GM19099 (cell line): Measurements from ENCODE around the gene ULK3.

Source experiments
- POLR2A ChIP-seq: IDR thresholded peaks from 3 replicates; pipeline ENCODE4 v1.6.1; 2011; ENCODE audit warnings: low read depth; ENCODE audit not compliant: insufficient read length; ENCODE audit errors: extremely low read depth

The ULK3 gene

GRCh38 chr15:74833376-74834107 lies 9.4 kb downstream of the ULK3 start:
- TF ChIP-seq POLR2A: no peak

GRCh38 chr15:74832826-74833225 lies 10.1 kb downstream of the ULK3 start:
- TF ChIP-seq POLR2A: no peak

- no peak for TF ChIP-seq POLR2A
Measured at GRCh38 chr15:74831813-74832495, 11.0 kb downstream of the ULK3 start.

GRCh38 chr15:74830868-74831267 lies 12.1 kb downstream of the ULK3 start:
- TF ChIP-seq POLR2A: no peak

- TF ChIP-seq POLR2A: no peak
Measured at GRCh38 chr15:74829991-74830390, 13.0 kb downstream of the ULK3 start.

GRCh38 chr15:74829486-74829885 lies 13.5 kb downstream of the ULK3 start:
- TF ChIP-seq POLR2A: no peak

GRCh38 chr15:74828835-74829234 lies 14.1 kb downstream of the ULK3 start:
- TF ChIP-seq POLR2A: no peak

- TF ChIP-seq POLR2A: no peak
Measured at GRCh38 chr15:74827614-74828013, 15.3 kb downstream of the ULK3 start.

GRCh38 chr15:74826921-74827320 lies 16.0 kb downstream of the ULK3 start:
- no peak for TF ChIP-seq POLR2A

- no peak for TF ChIP-seq POLR2A
Measured at GRCh38 chr15:74826364-74826819, 16.6 kb downstream of the ULK3 start, which contains the start of gene CPLX3. CPLX3 (plus strand) TSS chr15:74826627; CDS start chr15:74826704, 77 bp downstream.

GRCh38 chr15:74825866-74826265 lies 17.1 kb downstream of the ULK3 start:
- no peak for TF ChIP-seq POLR2A

- no peak for TF ChIP-seq POLR2A
Measured at GRCh38 chr15:74824976-74825375, 18.0 kb downstream of the ULK3 start.

GRCh38 chr15:74823324-74823723 lies 19.6 kb downstream of the ULK3 start:
- no peak for TF ChIP-seq POLR2A

- TF ChIP-seq POLR2A: no peak
Measured at GRCh38 chr15:74822233-74822632, 20.7 kb downstream of the ULK3 start.

GRCh38 chr15:74821790-74822158 lies 21.2 kb downstream of the ULK3 start:
- TF ChIP-seq POLR2A: no peak

GRCh38 chr15:74821091-74821789 lies 21.7 kb downstream of the ULK3 start:
- peak; percentile 48 for TF ChIP-seq POLR2A

- TF ChIP-seq POLR2A: no peak
Measured at GRCh38 chr15:74820056-74820455, 22.9 kb downstream of the ULK3 start.

GRCh38 chr15:74817370-74817737 lies 25.6 kb downstream of the ULK3 start:
- no peak for TF ChIP-seq POLR2A
